Measurements from ENCODE around the gene RAB3IL1.

GRCh38 chr11:61956191-61957020, 39.0 kb upstream of the RAB3IL1 start:
- TF ChIP-seq POLR2A (IDR thresholded peaks at IDR 0.05; ENCODE audit: low read length) (no peak), GATA1 (IDR thresholded peaks at IDR 0.05; ENCODE audit: low read depth, low read length) (no peak)

All from erythroblast (primary cell).